K562 (cell line): ENCODE measurements around the gene ZNF23. TPM values are rescaled to one million over a fixed set of nuclear protein-coding genes. Genes with fewer than 3 reads are reported as not detected.

Experiments
- ATAC-seq: fragments of 200-7000 bp; cut with Tn5 transposase; 3 replicates; pipeline ENCODE4 v1.9.1; 2020; ENCODE audit warnings: moderate library complexity
- BruUV-seq: library from RNA; stranded (reverse); fragments of 400-500 nt; replicated peaks from 2 replicates; lab custom pipeline; 2021; lab: Mats Ljungman, UMichigan
- CTCF ChIA-PET: fragments of 300-600 bp; formaldehyde crosslinking; extraction: SDS; loops from one replicate; lab custom pipeline; 2021; ENCODE audit warnings: low intra/inter-chr PET ratio; lab: Yijun Ruan, JAX
- POLR2A ChIA-PET: fragments of 300-600, 350-650 bp; sonication (Branson Sonifier 250); formaldehyde crosslinking; extraction: SDS; loops from one replicate; lab custom pipeline; 2021; ENCODE audit warnings: antibody characterized with exemption, inconsistent platforms; lab: Yijun Ruan, JAX
- DNase-seq, 4 experiments: peaks; one replicate each; pipeline versions ENCODE4 v3.0.0 to v3.0.0-alpha.2; 2011 to 2018; ENCODE audit warnings: low spot score in 3 of 4, mixed read lengths in 3 of 4; ENCODE audit errors: extremely low read depth in 1 of 4
- FAIRE-seq: peaks from 2 replicates; lab custom pipeline; 2011; peaks lifted over from hg19 to GRCh38; lab: Jason Lieb, UNC
- H2AFZ ChIP-seq: 2 replicates; pipeline ENCODE4 v1.6.0; 2011; ENCODE audit warnings: low read depth, low read length, control low read depth, inconsistent platforms
- H3K27ac ChIP-seq: fragments of 200-600 bp; 3 replicates; pipeline ENCODE4 v1.8.0; 2011; ENCODE audit warnings: low read depth, mild to moderate bottlenecking, control low read depth, inconsistent platforms, low read length, moderate library complexity, mixed read lengths; ENCODE audit errors: extremely low read depth
- H3K27me3 ChIP-seq, 2 experiments: fragments of 300-600 bp in 1 of 2; 2 replicates in 1 of 2; 3 replicates in 1 of 2; pipeline versions ENCODE4 v1.6.0 to v1.8.0; 2011; ENCODE audit warnings: inconsistent platforms in 2 of 2, low read length in 2 of 2, mild to moderate bottlenecking in 1 of 2, mixed read lengths in 1 of 2, moderate library complexity in 1 of 2; ENCODE audit not compliant: control insufficient read depth in 2 of 2, insufficient read depth in 2 of 2
- H3K36me3 ChIP-seq: fragments of 300-600 bp; 3 replicates; pipeline ENCODE4 v1.8.0; 2011; ENCODE audit warnings: mild to moderate bottlenecking, low read length, inconsistent platforms; ENCODE audit not compliant: control insufficient read depth, insufficient read depth
- H3K4me1 ChIP-seq, 2 experiments: fragments of 200-600 bp in 1 of 2; replicated peaks in 1 of 2; 2 replicates in 1 of 2; 3 replicates in 1 of 2; pipeline versions ENCODE4 v1.5.1 to v1.8.0; 2011; ENCODE audit warnings: inconsistent platforms in 2 of 2, low read length in 2 of 2, mild to moderate bottlenecking in 1 of 2, mixed read lengths in 1 of 2, moderate library complexity in 1 of 2; ENCODE audit not compliant: control insufficient read depth in 2 of 2, insufficient read depth in 2 of 2
- H3K4me2 ChIP-seq: 2 replicates; pipeline ENCODE4 v1.6.1; 2011; ENCODE audit warnings: low read length, control low read depth, inconsistent platforms, mixed read lengths; ENCODE audit not compliant: insufficient read depth
- H3K4me3 ChIP-seq: fragments of 200-600 bp; sonication (generic), shearing (Covaris generic); 2 replicates; pipeline ENCODE4 v1.5.1; 2016; ENCODE audit warnings: control low read depth, inconsistent platforms
- H3K79me2 ChIP-seq: fragments of 200-600 bp; 3 replicates; pipeline ENCODE4 v1.8.0; 2011; ENCODE audit warnings: low read length, inconsistent platforms; ENCODE audit not compliant: control insufficient read depth, insufficient read depth
- H3K9ac ChIP-seq, 2 experiments: 2 replicates each; pipeline versions ENCODE4 v1.6.0 to v1.6.1; 2011; ENCODE audit warnings: low read depth in 2 of 2, low read length in 2 of 2, control low read depth in 1 of 2, inconsistent platforms in 1 of 2, mild to moderate bottlenecking in 1 of 2, mixed read lengths in 1 of 2; ENCODE audit not compliant: insufficient read depth in 1 of 2
- H3K9me1 ChIP-seq: one replicate; pipeline ENCODE4 v1.6.0; 2011; ENCODE audit warnings: inconsistent platforms, mild to moderate bottlenecking, low read length, moderate library complexity; ENCODE audit not compliant: control insufficient read depth, insufficient read depth
- H3K9me3 ChIP-seq: replicated peaks from 2 replicates; pipeline ENCODE4 v1.5.1; 2011; ENCODE audit warnings: low read depth, low read length, inconsistent platforms; ENCODE audit not compliant: control insufficient read depth, insufficient read depth
- H4K20me1 ChIP-seq: replicated peaks from 2 replicates; pipeline ENCODE4 v1.6.1; 2011; ENCODE audit warnings: low read length, inconsistent platforms, mixed read lengths; ENCODE audit not compliant: control insufficient read depth, insufficient read depth
- CCAR2 ChIP-seq: fragments of 200-400 bp; formaldehyde crosslinking; IDR thresholded peaks from 2 replicates; pipeline ENCODE4 v1.6.1; 2017; ENCODE audit warnings: mild to moderate bottlenecking, low read depth, low read length
- CHD1 ChIP-seq: fragments of 200-600 bp; sonication (generic); IDR thresholded peaks from one replicate; pipeline ENCODE4 v1.6.1; 2012; ENCODE audit warnings: mild to moderate bottlenecking, moderate library complexity, low read length, inconsistent platforms
- HNRNPK ChIP-seq: fragments of 200-400 bp; formaldehyde crosslinking; IDR thresholded peaks from one replicate; pipeline ENCODE4 v1.6.1; 2018; ENCODE audit warnings: mild to moderate bottlenecking, low read depth, low read length; ENCODE audit not compliant: poor library complexity, severe bottlenecking
- PHTF2 ChIP-seq: fragments of 250-450 bp; sonication (Bioruptor Pico); IDR thresholded peaks from 2 replicates; pipeline ENCODE4 v1.5.0; 2021; ENCODE audit warnings: mild to moderate bottlenecking
- POLR2AphosphoS2 ChIP-seq: IDR thresholded peaks from 2 replicates; pipeline ENCODE4 v1.6.1; 2012; ENCODE audit warnings: low read length, improper control_type of control experiment
- POLR2AphosphoS5 ChIP-seq: IDR thresholded peaks from 2 replicates; pipeline ENCODE4 v1.6.1; 2011; ENCODE audit warnings: mild to moderate bottlenecking, low read depth, low read length, moderate library complexity; ENCODE audit not compliant: control insufficient read depth, insufficient read depth
- POLR2B ChIP-seq: fragments of 450-650 bp; IDR thresholded peaks from 2 replicates; pipeline ENCODE4 v1.6.1; 2018; ENCODE audit warnings: low read depth; ENCODE audit not compliant: partially characterized antibody
- RFX1 ChIP-seq: fragments of 450-650 bp; IDR thresholded peaks from 2 replicates; pipeline ENCODE4 v1.6.1; 2016; ENCODE audit warnings: mild to moderate bottlenecking, moderate library complexity
- SLC30A9 ChIP-seq: fragments of 250-450 bp; sonication (Bioruptor Pico); IDR thresholded peaks from 2 replicates; pipeline ENCODE4 v1.8.0; 2022; ENCODE audit warnings: mild to moderate bottlenecking, moderate library complexity
- ZNF140 ChIP-seq: fragments of 250-450 bp; sonication (Bioruptor Pico); IDR thresholded peaks from 2 replicates; pipeline ENCODE4 v1.8.0; 2021; ENCODE audit warnings: moderate library complexity, mild to moderate bottlenecking, inconsistent platforms
- ZNF384 ChIP-seq: IDR thresholded peaks from 2 replicates; pipeline ENCODE4 v1.6.1; 2012; ENCODE audit warnings: low read depth, low read length, improper control_type of control experiment
- ZNF778 ChIP-seq: fragments of 450-650 bp; formaldehyde crosslinking; IDR thresholded peaks from 2 replicates; pipeline ENCODE4 v1.4.0; 2020; ENCODE audit warnings: mild to moderate bottlenecking, moderate library complexity
- WGBS: fragments of 100-300 bp; shearing (Covaris generic); methylation state at CpG from one replicate; pipeline ENCODE4 v1.1.6; 2016; ENCODE audit warnings: low coverage, mixed read lengths; ENCODE audit not compliant: insufficient coverage; ENCODE audit errors: missing lambda C conversion rate; 5-methylcytosine and 5-hydroxymethylcytosine counted together
- in situ Hi-C: fragments of 300-500 bp; cut with MboI; formaldehyde crosslinking; loops from 4 replicates; pipeline ENCODE4 v1.15.0; 2018; ENCODE audit warnings: inconsistent platforms, mixed read lengths
- intact Hi-C: fragments of 100-400 bp; cut with micrococcal nuclease; formaldehyde crosslinking; loops from 2 replicates; pipeline ENCODE4 v1.14.2; 2022
- polyA plus RNA-seq, 8 experiments: library from polyadenylated mRNA; depleted of rRNA in 4 of 8; stranded (reverse) in 5 of 8; unstranded in 3 of 8; fragments of >200 nt; fragmentation: Nextera tagmentation in 2 of 8; fragmentation: Illumina TruSeq in 1 of 8; extraction: Ambion mirVana in 2 of 8; extraction: Trizol in 1 of 8; gene quantifications; 2 replicates each; pipeline versions ENCODE4 v1.2.1 to v1.2.3, GENCODE V29; 2011 to 2014; ENCODE audit warnings: inconsistent platforms in 1 of 8, missing spikeins in 1 of 8
- total RNA-seq, 7 experiments: library from RNA; depleted of rRNA in 6 of 7; stranded (reverse); fragments of >200 nt in 6 of 7; fragmentation: Illumina TruSeq in 2 of 7; extraction: Trizol in 2 of 7; gene quantifications; 2 replicates each; pipeline versions ENCODE4 v1.2.1 to v1.2.3, GENCODE V29; 2011 to 2021; ENCODE audit warnings: low replicate concordance in 1 of 7
- TF ChIP-seq, protein P1 (sequence below): fragments of 250-450 bp; sonication (Bioruptor Pico); IDR thresholded peaks from 2 replicates; pipeline ENCODE4 v1.8.0; 2021; ENCODE audit warnings: mild to moderate bottlenecking, moderate library complexity
- TF ChIP-seq, protein P2 (sequence below): fragments of 250-450 bp; sonication (Bioruptor Pico); IDR thresholded peaks from 2 replicates; pipeline ENCODE4 v1.5.0; 2021
- TF ChIP-seq, protein P3 (sequence below): fragments of 200-800 bp; sonication (Bioruptor generic); IDR thresholded peaks from 2 replicates; pipeline ENCODE4 v1.6.1; 2017; ENCODE audit warnings: missing genetic modification characterization, missing compliant biosample characterization
- TF ChIP-seq, protein P4 (sequence below): fragments of 450-650 bp; formaldehyde crosslinking; IDR thresholded peaks from 2 replicates; pipeline ENCODE4 v1.4.0; 2022; ENCODE audit warnings: mild to moderate bottlenecking, moderate library complexity
- TF ChIP-seq, protein P5 (sequence below): conservative IDR thresholded peaks from 2 replicates; pipeline ENCODE4 v1.6.1; 2011; ENCODE audit warnings: low read depth, mild to moderate bottlenecking, low read length; ENCODE audit not compliant: control insufficient read depth

ZNF23 gene
- total and polyA plus RNA-seq, 9 of the 15 experiments (the other 6 are each of a cell fraction or from before 2014, with no cell fraction given): 4.7 to 13.4 (median 11.2) TPM

DNA sequence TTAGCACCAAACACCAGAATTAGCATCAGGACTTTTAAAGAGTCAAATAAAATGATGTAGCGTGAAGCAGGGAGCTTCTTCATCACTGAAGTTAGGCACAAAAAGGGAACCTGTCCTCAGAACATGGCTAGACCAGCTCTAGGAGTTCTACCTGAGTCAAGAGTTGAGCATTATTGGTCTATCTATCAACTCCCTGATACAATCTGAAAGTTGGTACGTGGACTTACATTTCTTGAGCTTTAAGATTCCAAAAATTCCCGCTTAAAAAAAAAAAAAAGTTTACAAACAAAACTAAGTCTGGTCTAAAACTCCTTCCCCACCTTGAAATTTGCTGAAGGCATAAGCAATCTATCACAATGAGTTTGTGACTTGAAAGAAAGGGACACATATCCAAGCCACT, 32.5 kb downstream of the ZNF23 start:
- H3K4me3 ChIP-seq: no peak overlapping the region
- H3K9me3 ChIP-seq: no peaks in the 10 kb centered on the region
- peaks cover 3% of the 10 kb centered on the region for H3K9me1 ChIP-seq
- H4K20me1 ChIP-seq: 0 out of 2 replicates have a peak, but pooled peaks cover 8% of the 10 kb centered on the region
- no peak overlapping the region for H2AFZ ChIP-seq
- ATAC-seq (no peak), FAIRE-seq (no peak), DNase-seq (no peak)
- in situ Hi-C loops: loop anchor here (10.0 kb wide), 1 partner anchor 155 kb away; no protein-coding TSS in a partner anchor
- H3K27me3 ChIP-seq: peaks cover 13 to 57% of the 10 kb centered on the region in 2 experiments; a peak in 4 of 5 replicates
- H3K9ac ChIP-seq: no peak overlapping the region
- BruUV-seq: no TSS peak
- no peaks in the 10 kb centered on the region for H3K79me2 ChIP-seq
- intact Hi-C loops: no loop called here
- H3K27ac ChIP-seq: no peak overlapping the region
- WGBS: 24% methylated on average over 3 of the region's 3 CpGs
- CTCF ChIA-PET: no interaction called here
- peaks cover 18 to 21% of the 10 kb centered on the region in 2 experiments; a peak in 4 of 5 replicates for H3K4me1 ChIP-seq
- POLR2A ChIA-PET: interaction anchor here (0.6 kb wide), 2 partner anchors 16 to 53 kb away, joined by 3 read pairs; no protein-coding TSS in a partner anchor
- no peaks in the 10 kb centered on the region for H3K36me3 ChIP-seq
- H3K4me2 ChIP-seq: no peak overlapping the region
- TF ChIP-seq ZNF384: no peak
- TF ChIP-seq POLR2B: no peak
- TF ChIP-seq POLR2AphosphoS5: no peak
- no peak for TF ChIP-seq RFX1
- TF ChIP-seq CCAR2: no peak
- TF ChIP-seq, protein P1, sequence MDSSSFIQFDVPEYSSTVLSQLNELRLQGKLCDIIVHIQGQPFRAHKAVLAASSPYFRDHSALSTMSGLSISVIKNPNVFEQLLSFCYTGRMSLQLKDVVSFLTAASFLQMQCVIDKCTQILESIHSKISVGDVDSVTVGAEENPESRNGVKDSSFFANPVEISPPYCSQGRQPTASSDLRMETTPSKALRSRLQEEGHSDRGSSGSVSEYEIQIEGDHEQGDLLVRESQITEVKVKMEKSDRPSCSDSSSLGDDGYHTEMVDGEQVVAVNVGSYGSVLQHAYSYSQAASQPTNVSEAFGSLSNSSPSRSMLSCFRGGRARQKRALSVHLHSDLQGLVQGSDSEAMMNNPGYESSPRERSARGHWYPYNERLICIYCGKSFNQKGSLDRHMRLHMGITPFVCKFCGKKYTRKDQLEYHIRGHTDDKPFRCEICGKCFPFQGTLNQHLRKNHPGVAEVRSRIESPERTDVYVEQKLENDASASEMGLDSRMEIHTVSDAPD: no peak
- TF ChIP-seq, protein P2, sequence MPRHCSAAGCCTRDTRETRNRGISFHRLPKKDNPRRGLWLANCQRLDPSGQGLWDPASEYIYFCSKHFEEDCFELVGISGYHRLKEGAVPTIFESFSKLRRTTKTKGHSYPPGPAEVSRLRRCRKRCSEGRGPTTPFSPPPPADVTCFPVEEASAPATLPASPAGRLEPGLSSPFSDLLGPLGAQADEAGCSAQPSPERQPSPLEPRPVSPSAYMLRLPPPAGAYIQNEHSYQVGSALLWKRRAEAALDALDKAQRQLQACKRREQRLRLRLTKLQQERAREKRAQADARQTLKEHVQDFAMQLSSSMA (CRISPR knock-in tag): no peak
- no peak for TF ChIP-seq ZNF778
- no peak for TF ChIP-seq HNRNPK
- no peak for TF ChIP-seq SLC30A9
- TF ChIP-seq, protein P3, sequence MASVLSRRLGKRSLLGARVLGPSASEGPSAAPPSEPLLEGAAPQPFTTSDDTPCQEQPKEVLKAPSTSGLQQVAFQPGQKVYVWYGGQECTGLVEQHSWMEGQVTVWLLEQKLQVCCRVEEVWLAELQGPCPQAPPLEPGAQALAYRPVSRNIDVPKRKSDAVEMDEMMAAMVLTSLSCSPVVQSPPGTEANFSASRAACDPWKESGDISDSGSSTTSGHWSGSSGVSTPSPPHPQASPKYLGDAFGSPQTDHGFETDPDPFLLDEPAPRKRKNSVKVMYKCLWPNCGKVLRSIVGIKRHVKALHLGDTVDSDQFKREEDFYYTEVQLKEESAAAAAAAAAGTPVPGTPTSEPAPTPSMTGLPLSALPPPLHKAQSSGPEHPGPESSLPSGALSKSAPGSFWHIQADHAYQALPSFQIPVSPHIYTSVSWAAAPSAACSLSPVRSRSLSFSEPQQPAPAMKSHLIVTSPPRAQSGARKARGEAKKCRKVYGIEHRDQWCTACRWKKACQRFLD (CRISPR knock-in tag): no peak
- TF ChIP-seq POLR2AphosphoS2: no peak
- TF ChIP-seq, protein P4, sequence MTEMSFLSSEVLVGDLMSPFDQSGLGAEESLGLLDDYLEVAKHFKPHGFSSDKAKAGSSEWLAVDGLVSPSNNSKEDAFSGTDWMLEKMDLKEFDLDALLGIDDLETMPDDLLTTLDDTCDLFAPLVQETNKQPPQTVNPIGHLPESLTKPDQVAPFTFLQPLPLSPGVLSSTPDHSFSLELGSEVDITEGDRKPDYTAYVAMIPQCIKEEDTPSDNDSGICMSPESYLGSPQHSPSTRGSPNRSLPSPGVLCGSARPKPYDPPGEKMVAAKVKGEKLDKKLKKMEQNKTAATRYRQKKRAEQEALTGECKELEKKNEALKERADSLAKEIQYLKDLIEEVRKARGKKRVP (CRISPR knock-in tag): no peak
- TF ChIP-seq, protein P5, sequence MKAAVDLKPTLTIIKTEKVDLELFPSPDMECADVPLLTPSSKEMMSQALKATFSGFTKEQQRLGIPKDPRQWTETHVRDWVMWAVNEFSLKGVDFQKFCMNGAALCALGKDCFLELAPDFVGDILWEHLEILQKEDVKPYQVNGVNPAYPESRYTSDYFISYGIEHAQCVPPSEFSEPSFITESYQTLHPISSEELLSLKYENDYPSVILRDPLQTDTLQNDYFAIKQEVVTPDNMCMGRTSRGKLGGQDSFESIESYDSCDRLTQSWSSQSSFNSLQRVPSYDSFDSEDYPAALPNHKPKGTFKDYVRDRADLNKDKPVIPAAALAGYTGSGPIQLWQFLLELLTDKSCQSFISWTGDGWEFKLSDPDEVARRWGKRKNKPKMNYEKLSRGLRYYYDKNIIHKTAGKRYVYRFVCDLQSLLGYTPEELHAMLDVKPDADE: no peak
- no peak for TF ChIP-seq ZNF140 (CRISPR knock-in tag)
- TF ChIP-seq PHTF2: no peak
- no peak for TF ChIP-seq CHD1
